Peyer's patch (tissue), 4 donors: ENCODE measurements around the gene EDIL3. TPM values are rescaled to one million over a fixed set of nuclear protein-coding genes. Genes with fewer than 3 reads are reported as not detected.

ENCODE experiments used
- DNase-seq, 3 donors: peaks; one replicate each; pipeline ENCODE4 v3.0.0-alpha.2; 2017 to 2019
- H3K27ac ChIP-seq, 4 donors: fragments of 200-600 bp; sonication (generic); one replicate each; pipeline ENCODE4 v1.5.1; 2016 to 2019
- H3K27me3 ChIP-seq, 2 donors: fragments of 200-600 bp; sonication (generic); one replicate each; pipeline ENCODE4 v1.5.1; 2019
- H3K36me3 ChIP-seq, 3 donors: fragments of 200-600 bp; sonication (generic); one replicate each; pipeline ENCODE4 v1.5.1; 2016 to 2019
- H3K4me1 ChIP-seq, 4 donors: fragments of 200-600 bp; sonication (generic); one replicate each; pipeline ENCODE4 v1.5.1; 2016 to 2019
- H3K4me3 ChIP-seq, 4 donors: fragments of 200-600 bp; sonication (generic); 1 replicate in 3 of 4; 2 replicates in 1 of 4; pipeline ENCODE4 v1.5.1; 2016 to 2019; ENCODE audit warnings: mild to moderate bottlenecking in 1 of 4
- H3K9me3 ChIP-seq, 4 donors: fragments of 200-600 bp; sonication (generic); one replicate each; pipeline ENCODE4 v1.5.1; 2016 to 2019; ENCODE audit warnings: mild to moderate bottlenecking in 1 of 4
- CTCF ChIP-seq, 6 experiments: fragments of 450-650 bp in 4 of 6; fragments of 200-600 bp in 2 of 6; sonication (generic) in 1 of 6; IDR thresholded peaks; one replicate each; pipeline ENCODE4 v1.5.1; 2017 to 2019; ENCODE audit warnings: antibody characterized with exemption in 6 of 6, mild to moderate bottlenecking in 3 of 6, moderate library complexity in 1 of 6
- POLR2A ChIP-seq, 2 donors: fragments of 450-650 bp; IDR thresholded peaks; one replicate each; pipeline ENCODE4 v1.5.1; 2017; ENCODE audit warnings: antibody characterized with exemption in 2 of 2, mild to moderate bottlenecking in 2 of 2, moderate library complexity in 2 of 2
- small RNA-seq, 2 donors: library from RNA; depleted of rRNA; stranded (forward); fragments of <200 nt; gene quantifications; one replicate each; pipeline ENCODE3, GENCODE V24; 2016
- total RNA-seq, 4 donors: library from RNA; depleted of rRNA; stranded (reverse); fragments of >200 nt; gene quantifications; one replicate each; pipeline ENCODE4 v1.1.0, GENCODE V29; 2016

The EDIL3 gene
- total RNA-seq, 4 donors from 2014 or later = 6.0 to 18.2 (median 6.4) TPM

DNA sequence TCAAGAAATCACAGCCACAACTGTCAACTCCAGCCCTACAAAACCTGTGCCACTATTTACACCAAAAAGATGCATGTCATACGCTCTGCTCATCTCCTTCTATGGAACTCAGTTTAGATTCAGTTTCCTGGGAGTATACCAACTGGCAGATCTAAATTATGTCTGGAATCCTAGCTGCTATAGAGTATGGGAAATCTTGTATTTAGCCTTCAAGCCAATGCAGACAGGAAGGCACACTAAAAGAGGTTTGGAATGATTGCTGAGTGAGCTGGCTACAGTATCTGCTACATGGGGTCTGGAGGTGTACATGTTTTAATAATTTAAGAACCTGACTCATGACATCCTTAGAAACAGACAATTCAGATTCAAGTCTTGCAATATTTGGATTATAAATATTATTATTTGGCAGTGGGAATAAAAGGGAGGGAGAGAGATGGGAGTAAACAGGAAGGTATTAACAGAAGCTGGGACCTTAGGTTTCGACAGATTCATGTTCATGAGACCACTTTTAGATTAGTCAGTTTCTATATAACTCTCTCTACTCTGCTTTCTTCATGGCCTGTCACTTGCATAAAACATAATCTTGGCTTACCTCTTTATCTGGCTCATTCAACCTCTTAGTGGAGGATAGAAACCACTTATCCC is 485.2 kb downstream of the EDIL3 start:
- DNase-seq = no peak
- H3K27ac ChIP-seq = no peak overlapping the region
- H3K4me1 ChIP-seq = no peaks in the 10 kb centered on the region
- no peaks in the 10 kb centered on the region for H3K9me3 ChIP-seq
- no peak for TF ChIP-seq POLR2A (IDR thresholded peaks at IDR 0.05)
- no peaks in the 10 kb centered on the region for H3K36me3 ChIP-seq
- no peak overlapping the region for H3K4me3 ChIP-seq
- no peaks in the 10 kb centered on the region for H3K27me3 ChIP-seq

DNA sequence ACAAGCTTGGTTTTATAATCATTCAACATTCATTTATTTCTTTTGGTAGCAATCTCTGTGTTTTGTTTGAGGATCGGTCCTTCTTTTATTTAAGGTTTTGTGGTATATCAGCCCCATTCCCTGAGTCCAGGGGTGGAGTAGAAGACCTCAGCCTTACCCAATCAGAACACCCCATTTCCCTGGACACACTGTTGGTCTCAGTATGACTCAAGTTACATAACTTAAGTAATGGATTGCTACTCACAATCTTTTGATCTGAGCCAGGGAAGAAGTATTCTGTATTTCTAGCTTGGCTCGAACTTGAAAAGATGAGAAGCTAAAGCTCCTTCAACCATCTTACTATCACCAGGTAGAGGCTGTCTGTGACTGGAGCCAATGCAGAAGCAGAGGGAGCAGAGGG is 488.8 kb downstream of the EDIL3 start:
- no peaks in the 10 kb centered on the region for H3K9me3 ChIP-seq
- no peak for TF ChIP-seq POLR2A (IDR thresholded peaks at IDR 0.05)
- no peaks in the 10 kb centered on the region for H3K4me1 ChIP-seq
- H3K27ac ChIP-seq = no peak overlapping the region
- no peak overlapping the region for H3K4me3 ChIP-seq
- no peaks in the 10 kb centered on the region for H3K36me3 ChIP-seq
- no peaks in the 10 kb centered on the region for H3K27me3 ChIP-seq
- DNase-seq = no peak

DNA sequence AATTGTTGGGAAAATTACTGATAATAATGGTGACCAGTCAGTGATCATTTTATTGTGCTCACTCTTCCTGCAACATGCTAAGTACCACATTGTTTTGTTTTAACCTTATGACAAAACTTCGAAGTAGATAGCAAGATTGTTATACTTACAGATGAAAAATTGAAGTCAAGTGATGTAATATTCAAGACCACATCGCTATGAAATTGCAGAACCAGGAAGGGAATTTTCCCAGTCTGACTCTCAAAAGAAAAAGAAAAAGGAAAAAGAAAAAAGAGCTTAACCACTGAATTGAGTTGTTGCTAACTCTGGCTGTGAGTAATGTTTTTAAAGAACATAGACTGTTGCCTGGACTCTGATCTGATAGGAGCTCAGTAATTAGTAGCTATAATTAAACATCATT is 493.4 kb downstream of the EDIL3 start:
- no peaks in the 10 kb centered on the region for H3K36me3 ChIP-seq
- H3K9me3 ChIP-seq = no peaks in the 10 kb centered on the region
- H3K4me3 ChIP-seq = no peak overlapping the region
- TF ChIP-seq POLR2A (IDR thresholded peaks at IDR 0.05) = no peak
- TF ChIP-seq CTCF (IDR thresholded peaks at IDR 0.05) = no peak
- H3K4me1 ChIP-seq = no peaks in the 10 kb centered on the region
- H3K27ac ChIP-seq = no peak overlapping the region
- no peak for DNase-seq
- no peaks in the 10 kb centered on the region for H3K27me3 ChIP-seq

Small RNAs within 50 kb of the gene (small RNA-seq; reads per million reads assigned to genes)
- 0 reads per million in 2 donors for gene RNU6-448P
